Femur (tissue), 1 donor: Measurements from ENCODE around the gene CPNE5.

Source experiments
- DNase-seq: peaks from one replicate; pipeline ENCODE4 v3.0.0-alpha.2; 2017

The CPNE5 gene

DNA sequence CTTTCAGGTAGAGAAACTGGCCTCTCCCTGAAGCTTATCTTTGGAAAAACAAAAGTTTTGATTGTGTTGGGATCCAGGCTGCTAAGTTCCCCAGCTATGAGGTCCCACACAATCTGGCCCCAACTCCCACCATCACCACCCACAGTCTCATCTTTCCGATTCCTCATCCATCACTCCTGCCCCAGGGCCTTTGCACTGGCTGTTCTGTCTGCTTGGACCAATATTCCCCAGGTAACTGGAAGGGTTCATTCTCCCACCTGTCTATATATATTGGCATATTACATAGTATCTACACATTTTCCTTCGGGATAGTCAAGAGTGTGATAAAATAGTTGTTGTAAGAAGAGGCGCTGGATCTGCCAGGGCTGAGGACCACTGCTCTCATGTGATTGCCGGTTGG lies 52.0 kb downstream of the CPNE5 start:
- DNase-seq = no peak

DNA sequence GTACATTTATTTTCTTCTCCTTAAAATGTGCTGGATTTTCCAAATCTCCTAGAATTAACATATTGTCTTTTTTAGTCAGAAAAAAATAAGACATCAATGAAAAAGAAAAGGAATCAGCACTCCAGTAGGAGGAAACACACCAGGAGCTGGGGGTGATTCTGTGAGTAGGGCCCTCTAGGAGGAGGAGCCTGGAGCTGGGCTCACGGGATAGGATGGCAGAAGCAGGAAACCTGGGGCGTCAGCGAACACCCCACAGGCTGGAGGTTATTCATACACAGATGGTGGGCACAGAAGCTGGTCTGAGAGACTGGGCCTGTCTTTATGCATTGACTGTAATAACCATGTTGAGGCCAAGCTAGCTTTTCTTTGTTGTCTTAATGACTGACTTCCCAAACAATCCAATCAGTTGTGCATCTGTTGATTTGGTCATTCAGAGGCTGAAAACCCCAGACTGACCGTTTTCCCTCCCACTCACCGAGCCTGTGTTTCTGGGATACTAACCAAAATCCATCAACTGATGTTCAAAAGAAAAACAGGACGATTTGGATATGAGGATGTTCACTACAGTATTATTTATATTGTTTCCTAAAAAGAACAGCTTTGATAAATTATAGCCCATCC lies 53.1 kb downstream of the CPNE5 start:
- no peak for DNase-seq

DNA sequence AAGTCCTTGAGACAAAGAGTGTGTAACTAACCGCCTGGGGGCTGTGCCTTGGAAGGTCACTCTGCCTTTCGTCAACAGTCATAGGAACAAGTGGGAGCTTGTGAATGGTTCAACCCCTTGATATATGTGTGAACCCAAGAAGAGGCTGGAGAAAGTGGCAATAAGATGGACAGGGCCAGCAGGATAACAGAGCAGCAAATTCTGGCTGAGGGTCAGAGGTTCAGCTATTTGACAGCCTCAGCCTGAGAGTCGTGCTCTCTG lies 54.9 kb downstream of the CPNE5 start:
- no peak for DNase-seq

DNA sequence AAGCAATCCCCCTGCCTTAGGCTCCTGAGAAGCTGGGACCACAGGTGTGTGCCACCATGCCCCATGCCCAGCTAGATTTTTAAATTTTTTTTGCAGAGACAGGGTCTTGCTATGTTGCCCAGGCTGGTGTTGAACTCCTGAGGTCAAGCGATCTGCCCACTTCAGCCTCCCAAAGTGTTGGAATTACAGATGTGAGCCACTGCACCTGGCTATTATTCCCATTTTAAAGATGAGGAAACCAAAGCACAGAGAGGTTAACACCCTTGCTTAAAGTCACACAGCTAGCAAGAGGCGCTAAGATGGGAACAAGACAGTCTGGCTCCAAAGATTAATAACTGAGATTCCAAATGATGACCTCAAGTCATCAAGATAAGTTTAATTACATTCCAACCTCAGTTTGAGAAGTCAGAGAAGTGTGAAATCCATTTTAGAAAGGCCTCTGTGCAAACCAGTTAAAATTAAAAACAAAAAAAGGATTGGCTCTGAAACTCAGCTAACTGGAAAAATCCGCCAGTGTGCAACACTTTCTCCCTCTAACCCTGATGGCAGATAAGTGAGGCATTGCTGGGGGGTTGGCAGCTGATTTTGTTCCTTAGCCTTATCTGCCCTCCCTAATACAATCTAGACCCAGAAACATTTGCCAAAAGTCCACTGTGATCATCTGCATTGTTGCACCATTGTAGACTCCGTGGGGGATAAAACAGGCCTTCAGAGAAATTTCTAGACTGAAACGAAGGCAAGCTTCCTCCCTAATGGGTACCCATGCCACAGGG lies 55.5 kb downstream of the CPNE5 start:
- DNase-seq = no peak

DNA sequence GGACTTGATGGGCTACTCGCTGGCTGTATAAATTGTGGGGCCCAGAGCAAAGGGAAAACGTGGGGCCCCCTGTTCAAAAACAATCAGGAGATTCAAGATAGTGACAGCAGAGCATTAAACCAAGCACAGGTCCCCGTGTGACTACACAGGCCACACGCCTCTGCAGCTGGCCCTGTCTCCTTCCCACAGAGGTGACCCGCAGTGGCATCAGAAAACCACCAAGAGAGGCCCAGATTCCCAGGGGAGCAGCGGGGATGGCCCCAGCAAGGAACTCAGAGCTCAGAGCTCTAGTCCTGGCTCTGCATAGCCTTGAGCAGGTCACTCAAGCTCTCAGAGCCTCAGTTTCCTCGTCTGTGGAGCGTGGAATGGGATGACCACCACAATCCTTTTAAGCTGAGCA lies 57.6 kb downstream of the CPNE5 start:
- DNase-seq = no peak

DNA sequence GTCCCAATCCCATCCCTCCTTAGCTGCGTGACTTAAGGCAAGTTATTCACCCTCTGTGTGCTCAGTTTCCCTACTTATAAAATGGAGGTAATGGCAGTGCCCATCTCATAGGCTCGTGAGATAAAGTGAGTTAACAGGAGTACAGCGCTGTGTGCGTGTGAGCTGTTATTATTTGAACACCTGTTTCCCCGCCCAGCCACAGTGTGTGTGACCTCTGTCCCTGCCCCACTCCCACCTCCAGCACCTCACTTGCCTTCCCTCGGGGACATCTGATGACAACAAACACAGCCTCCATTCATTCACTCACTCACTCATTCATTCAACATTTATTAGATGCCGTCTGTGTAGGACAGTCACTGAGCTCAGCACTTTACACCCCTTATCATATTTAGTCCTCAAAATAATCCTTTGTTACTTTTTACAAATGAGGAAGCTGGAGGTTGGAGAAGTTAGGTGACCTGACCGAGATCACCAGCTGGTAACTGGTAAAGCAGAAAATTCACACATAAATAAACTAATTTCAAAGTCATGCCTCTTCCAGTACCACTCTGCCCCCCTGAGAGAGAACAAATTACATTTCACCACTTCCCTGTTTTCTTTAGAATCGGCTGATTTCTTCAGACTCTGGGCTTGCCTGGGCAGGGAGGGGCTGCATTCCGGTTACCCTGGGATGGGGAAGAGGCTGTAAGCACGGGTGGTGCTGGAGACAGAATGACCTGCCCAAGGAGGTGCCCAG lies 58.6 kb downstream of the CPNE5 start:
- DNase-seq = no peak

DNA sequence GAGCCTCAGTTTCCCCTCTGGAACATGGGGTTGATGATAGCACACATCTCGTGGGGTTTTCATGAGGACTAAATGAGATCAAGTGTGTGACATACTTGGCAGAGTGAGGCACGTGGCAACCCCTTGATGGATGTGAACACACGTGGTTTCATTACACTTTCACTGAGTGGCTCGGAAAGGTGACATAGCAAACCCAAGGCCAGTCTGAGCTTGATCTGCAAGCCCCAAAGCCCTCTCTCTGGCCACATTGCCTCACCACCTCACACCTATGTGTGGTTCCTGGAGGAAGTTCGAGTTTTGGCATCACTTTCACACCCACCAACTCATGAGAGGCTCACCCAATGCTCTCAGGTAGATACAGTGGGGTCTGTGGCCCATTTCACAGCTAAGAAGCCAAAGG lies 60.0 kb downstream of the CPNE5 start:
- no peak for DNase-seq

DNA sequence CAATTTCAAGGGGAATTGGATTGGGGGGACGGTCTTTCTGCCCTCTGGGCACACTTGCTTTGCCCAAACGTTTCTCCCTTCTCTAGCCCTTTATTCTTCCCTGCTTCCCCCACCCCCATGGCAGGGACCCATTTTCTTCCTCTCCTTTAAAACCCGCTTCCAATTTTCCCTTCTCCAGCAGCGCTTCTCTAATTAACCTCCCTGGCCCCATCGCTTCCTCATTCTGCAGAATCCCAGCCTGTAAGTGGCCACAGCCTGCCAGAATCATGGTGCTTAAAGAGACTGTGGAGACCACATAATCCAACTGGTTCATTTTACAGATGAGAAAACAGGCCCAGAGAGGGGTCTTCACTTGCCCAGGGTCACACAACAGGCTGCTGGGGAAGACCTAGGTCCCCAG lies 61.4 kb downstream of the CPNE5 start:
- no peak for DNase-seq

DNA sequence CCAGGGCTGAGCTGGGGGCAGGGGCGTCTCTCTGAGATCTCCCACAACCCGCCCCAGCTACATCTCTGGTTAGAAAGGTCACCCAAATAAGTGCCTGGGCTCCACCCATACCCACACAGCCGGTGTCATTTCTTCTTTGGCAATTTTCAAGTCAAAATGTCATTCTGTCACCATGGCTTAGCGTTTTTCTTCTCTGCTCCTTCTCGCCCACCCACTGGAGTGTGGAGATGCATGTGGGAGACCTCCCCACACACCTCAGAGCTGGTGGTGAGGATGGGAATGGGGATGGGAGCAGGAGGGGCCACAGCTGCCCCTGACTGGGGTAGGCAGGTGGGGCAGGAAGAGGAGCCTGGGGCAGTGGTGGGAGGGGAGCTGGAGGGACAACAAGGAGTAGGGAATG lies 63.1 kb downstream of the CPNE5 start:
- DNase-seq = no peak

DNA sequence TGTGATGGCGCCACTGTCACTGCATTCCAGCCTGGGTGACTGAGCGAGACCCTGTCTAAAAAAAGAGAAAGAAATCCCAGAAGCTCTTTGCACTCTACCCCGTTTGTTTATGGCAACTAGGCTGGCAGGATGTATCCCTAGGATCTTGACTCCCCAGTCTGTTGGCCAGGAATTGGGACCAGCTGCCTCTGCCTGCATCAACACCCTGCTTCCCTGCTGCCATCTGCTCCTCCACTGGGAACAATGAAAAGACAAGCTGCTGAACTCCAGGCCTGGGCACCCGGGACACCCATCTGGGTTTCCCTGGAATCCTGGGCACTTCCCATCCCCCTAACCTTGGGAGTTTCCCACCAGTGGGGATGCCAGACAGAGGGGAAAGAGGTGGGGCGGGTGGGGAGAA lies 64.9 kb downstream of the CPNE5 start:
- no peak for DNase-seq

DNA sequence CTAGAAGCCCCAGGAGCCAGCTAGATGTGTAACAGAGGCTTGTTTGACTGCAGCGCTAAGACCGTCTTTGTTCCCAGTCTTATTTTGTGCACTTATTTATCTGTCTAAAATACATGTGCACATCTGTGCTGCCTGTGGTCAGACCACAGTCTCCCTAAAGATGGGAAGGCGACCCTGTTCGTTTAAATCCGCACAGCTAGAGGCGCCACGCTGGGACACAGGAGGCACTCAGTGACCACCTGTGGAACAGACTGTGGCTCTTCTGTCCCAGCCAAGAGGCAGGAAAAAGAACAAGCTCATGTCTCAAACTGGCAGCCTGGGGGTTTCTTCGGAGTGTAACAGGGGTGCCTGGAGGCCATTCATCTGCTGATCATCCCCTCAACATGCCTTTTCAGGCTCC lies 66.8 kb downstream of the CPNE5 start:
- DNase-seq = no peak

DNA sequence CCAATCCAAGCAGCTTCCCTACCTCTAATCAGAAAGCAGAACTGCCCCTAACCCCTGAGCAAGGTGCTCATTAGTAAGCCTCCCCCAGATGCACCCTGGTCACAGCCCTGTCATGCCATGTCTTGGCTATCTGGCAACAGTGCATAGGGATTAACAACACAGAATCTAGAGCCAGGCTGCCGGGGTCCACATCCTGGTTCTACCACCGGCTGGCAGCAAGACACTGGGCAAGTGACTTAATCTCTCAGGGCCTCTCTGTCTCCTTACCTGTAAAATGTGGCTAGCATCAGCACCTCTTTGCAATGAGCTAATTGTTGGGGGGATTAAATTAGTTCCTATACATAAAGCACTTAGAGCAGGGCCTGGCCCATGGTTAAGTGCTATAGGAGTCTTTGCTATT lies 68.1 kb downstream of the CPNE5 start:
- DNase-seq = no peak

DNA sequence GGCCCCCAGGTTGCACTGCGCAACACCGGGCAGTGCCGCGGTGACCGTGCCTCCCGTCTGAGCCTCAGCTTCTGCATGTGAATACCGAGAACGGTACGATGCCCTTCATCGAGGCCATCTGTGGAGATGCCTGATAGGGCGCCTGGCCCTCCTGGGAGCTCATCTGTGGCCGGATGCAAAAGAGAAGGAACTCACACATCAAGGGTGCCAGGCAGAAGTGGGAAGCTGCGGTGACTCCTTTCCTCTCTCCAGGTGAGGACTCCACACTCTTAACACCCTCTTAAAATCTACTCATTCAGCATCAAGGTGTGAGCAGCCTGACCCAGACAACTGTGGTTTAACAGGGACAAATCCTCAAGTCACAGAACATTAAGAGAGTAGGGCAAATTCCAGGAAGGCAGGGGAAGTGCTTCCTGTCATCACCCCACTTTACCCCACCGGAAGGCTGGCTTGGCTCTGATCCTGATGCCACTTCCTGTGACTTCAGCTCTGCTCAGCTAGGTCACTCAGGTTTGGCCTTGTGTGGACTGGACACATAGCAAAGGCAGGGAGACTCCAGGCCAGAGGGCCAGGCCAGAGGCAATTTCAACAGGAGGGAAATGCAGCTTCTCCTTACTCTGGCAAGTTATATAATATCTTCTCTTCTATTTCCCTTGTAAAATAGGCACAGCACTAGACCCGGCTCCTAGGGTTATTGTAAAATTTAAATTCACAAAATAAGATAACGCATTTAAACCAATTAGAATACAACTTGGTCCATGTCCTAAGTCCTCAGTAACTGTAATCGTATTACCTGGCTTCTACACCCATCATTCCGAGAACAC lies 69.4 kb downstream of the CPNE5 start:
- no peak for DNase-seq

DNA sequence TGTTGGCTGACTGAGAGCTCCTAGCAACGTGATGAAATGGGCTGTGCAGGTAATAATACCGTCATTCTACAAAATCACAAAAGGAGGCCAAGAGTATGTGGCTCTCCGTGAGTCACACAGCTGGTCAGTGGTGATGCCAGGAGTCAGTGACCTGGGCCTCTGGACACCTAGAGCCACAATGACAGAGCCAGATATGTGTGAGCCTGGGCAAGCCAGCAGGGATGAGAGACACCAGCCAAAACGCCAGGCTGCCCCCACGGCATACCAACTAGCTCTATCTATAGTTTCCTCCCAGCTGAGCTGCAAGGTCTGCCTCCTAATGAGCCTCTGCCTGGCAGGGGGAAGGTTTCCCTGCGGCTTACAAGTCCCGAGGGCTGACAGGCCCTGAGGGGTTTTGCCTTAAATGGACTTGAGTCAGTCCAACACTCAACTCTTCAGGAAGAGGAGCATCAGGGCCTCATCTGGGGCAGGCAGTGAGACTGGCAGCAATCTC lies 70.0 kb downstream of the CPNE5 start:
- DNase-seq = no peak

DNA sequence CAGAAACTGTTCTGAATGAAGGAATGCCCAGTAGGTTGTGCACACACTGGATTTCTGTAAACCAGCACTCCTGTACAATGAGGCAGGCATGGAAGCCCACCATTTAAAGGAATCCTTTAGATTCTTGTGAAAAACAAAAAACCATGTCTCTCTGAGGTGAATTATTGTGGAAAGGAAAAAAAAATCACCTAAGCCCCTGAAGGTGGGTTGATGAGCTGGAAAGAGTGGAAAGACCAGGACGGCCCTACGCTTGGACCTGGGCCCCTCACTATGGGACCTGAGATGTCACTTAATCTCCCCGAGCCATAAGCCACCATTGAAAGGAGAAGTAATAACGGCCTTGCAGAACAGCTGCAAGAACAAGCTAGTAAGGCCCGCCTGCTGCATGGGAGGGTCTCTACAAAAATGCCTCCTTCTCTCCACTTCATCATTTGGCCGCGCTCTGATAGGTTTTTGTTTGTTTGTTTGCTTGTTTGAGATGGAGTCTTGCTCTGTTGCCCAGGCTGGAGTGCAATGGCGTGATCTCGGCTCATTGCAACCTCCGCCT lies 72.8 kb downstream of the CPNE5 start:
- DNase-seq = no peak

DNA sequence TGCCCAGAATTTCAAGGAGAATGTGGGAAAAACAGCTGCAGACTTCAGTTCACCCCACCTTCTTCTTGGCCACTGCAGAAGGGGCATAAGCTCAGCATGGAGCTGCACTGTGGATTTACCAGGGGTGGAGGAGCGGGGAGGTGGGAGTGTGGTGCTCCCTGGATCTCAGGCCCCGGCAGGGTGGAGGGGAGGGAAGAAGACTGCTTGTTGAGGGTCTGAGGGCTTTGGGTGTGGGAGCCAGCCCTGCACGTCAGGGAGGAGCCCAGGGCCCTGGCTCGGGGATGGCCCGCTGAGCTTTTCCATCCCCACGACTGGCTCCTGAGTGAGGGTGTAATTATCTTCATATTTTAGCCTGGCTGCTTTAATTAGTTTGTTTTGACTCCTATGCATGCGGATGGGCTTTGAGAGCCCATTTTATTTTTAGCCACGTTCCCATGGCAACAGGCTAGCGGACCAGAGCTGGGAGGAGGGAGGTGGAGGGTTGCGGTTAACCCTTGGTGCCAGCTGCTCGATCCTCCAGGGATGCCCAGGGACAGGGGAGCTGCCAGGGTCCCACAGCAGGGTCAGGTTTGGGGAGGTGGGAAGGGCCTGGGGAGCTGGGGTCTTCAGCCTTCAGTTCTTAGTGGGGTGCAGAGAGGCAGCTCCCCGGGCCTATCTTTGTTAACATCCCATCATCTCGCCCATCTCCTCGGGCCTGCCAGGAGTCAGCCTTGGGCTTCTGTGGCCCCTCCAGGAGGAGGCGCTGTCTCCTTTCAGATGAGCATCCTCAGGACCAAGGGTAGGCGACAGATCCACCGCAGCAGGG lies 73.4 kb downstream of the CPNE5 start:
- DNase-seq = peak; percentile 89

DNA sequence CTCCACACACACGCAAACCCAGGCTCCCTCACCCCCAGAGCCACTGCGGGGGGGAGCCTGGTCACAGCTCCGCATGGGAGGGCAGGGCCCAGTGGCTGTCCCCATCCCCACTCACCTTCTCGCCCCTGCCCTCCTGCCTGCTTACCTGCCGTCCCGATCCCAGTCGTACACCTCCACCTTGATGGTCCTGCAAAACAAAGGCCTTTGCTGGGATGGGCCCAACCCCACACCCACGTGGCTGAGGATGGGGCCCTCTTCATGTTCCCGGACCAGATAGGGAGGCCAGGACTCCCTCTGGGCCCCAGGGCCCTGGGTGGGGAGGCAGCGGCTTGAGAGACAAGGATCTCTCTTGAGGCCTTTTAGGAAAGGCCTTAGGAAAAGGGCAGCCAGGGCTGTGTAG lies 74.1 kb downstream of the CPNE5 start:
- DNase-seq = no peak

DNA sequence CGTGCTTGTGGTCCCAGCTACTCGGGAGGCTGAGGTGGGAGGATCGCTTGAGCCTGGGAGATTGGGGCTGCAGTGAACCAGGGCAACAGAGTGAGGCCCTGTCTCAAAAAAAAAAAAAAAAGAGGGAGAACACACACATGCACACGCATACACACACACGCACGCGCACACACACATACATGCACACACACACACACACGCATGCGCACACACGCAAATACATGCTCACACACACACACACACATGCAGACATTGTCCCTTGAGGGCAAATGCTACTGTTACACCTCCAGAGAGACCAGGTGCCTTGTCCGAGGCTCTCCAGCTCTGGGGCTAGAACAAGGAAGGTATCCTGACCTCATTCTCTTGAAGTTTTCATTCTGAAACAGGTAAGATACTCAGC lies 77.1 kb downstream of the CPNE5 start:
- DNase-seq = no peak

DNA sequence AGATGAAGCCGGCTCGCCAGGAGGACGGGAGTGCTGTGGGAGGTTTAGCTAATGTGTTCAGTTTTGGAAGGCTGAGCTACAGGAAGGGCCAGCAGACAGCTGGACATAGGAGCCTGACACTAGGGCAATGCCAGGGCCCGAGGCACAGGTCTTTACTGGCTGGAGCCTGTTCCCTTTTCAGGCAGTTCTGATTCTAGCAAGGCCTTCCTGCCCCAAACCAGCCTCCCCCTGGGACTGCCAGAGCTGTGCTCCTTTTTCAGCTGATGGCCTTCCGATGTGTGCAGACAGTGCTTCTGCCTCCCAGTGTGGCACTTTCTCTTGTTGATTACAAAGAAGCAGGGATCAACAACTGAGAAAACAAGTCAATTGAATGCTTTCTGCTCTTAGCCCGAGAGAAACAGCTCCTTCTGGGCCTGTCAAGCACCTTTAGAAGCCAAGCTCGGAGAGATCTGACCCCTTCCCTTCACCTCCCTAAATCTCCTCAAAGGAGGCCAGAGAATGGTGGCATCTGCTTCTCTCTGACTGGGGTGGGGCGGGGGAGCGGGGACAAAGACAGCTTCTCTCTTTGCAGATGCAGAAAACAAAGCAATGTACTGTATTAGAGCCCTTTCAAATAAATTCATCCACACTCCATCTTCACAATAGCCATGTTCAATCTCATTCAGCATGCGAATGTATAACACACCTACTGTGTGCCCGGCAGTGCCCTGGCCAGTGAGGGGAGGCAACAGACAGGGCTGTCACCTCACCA lies 78.4 kb downstream of the CPNE5 start:
- DNase-seq = no peak

DNA sequence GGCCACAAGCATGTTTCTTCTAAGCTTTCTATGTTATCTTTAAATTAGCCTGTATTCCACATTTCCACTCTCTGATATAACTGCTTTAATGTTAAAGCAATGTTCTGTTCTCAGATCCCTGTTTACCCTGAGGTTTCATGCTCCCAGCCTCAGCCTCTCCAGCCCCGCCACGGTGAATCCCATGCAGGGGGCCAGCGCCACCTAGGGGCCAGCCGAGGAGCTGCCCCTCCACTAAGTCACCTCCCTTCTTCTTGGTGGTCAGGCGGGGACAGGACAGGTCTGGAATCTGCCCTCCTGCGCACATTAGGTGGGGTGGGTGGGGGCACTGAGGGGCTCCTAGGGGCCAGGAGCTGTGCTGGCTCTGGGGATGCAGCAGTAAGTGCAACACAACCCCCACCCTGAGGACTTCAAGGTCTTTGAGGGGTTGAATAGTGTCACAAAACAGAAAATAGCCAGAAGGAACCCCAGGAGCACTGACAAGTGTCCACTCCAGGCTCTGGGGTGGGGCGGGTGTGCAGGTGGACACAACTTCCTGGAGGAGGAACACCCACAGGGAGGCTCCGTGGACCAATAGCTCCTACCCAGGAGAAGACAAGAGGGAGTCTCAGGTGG lies 80.0 kb downstream of the CPNE5 start:
- DNase-seq = peak; percentile 92
